ENCODE measurements around the gene DYNC2I2. TPM values are rescaled to one million over a fixed set of nuclear protein-coding genes. Genes with fewer than 3 reads are reported as not detected.
"Not testable (repeated sequence)": the region's sequence is repeated elsewhere in the genome, so short reads cannot be mapped to it uniquely, and the experiment has no call there.

DYNC2I2 gene
- polyA plus RNA-seq, 4 donors, result 37.6 to 122 (median 92.3) TPM

- H3K27me3 ChIP-seq (ENCODE audit: control insufficient read depth in 3 of 3, insufficient read depth in 3 of 3, low read length in 3 of 3), result no peaks in the 10 kb centered on the region
- no peak for FAIRE-seq
- H3K27ac ChIP-seq (ENCODE audit: low read depth in 1 of 3, low read length in 2 of 3), result peak within 1 kb of the TSS in 1 of 3 donors; percentile 81
- H3K4me1 ChIP-seq (ENCODE audit: control insufficient read depth in 3 of 3, insufficient read depth in 2 of 3, low read depth in 1 of 3, low read length in 2 of 3), result no peaks in the 10 kb centered on the region
- 0% methylated on average over 27 to 65 of the region's 65 CpGs for WGBS, 3 donors
- H3K36me3 ChIP-seq (ENCODE audit: control insufficient read depth in 3 of 3, insufficient read depth in 2 of 3, low read depth in 1 of 3, low read length in 3 of 3), result peaks cover 0 to 10% (median 0%) of the 10 kb centered on the region in 3 donors
- peak within 1 kb of the TSS; percentile 48 to 76 (median 60) for H3K4me3 ChIP-seq (ENCODE audit: low read depth in 1 of 3, low read length in 3 of 3)
- no peaks in the 10 kb centered on the region for H3K9me3 ChIP-seq (ENCODE audit: control insufficient read depth in 2 of 2, insufficient read depth in 1 of 2, low read depth in 1 of 2, low read length in 1 of 2)
- peak; percentile 83 to 95 for DNase-seq
These were observed 45.9 kb upstream of the DYNC2I2 start, which contains the start of gene PKN3 for GRCh38 chr9:128702445-128702948. PKN3 (plus strand) TSS chr9:128702503; CDS start chr9:128702916, 413 bp downstream.

DNA sequence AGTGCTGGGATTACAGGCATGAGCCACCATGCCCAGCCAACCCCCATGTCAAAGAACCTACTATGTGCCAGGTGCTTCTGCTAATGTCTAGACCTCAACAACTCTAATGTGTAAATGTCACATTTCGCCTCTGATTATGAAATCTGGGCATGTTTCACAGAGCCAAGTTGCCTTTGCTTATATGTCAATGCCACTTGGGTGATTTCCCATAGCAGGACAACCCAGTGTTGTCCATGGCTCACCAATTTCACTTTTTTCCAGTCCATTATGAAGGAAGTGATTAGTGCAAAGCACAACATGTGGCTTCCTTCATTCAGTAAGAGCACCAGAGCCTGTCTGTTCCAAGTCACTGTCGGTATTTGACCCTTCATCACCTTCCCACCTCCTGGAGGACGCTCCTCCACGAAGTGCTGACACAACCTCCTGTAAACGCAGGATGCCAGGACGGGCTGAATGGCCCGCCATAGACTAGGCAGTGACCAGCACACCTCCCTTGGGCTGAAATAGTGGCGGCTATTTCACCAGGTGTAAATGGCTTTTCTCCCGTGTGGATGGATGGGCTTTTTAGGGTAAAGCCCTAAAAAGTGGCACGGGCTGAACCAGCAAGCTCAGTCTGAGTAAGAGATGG lies 44.7 kb upstream of the DYNC2I2 start:
- no peaks in the 10 kb centered on the region for H3K27me3 ChIP-seq (ENCODE audit: control insufficient read depth in 3 of 3, insufficient read depth in 3 of 3, low read length in 3 of 3)
- H3K4me3 ChIP-seq (ENCODE audit: low read depth in 1 of 3, low read length in 3 of 3), result no peak overlapping the region
- 78 to 87% (median 81%) methylated on average over 10 of the region's 10 CpGs for WGBS, 3 donors
- H3K9me3 ChIP-seq (ENCODE audit: control insufficient read depth in 2 of 2, insufficient read depth in 1 of 2, low read depth in 1 of 2, low read length in 1 of 2), result no peaks in the 10 kb centered on the region
- no peak for FAIRE-seq
- H3K4me1 ChIP-seq (ENCODE audit: control insufficient read depth in 3 of 3, insufficient read depth in 2 of 3, low read depth in 1 of 3, low read length in 2 of 3), result no peaks in the 10 kb centered on the region
- DNase-seq, result no peak
- H3K27ac ChIP-seq (ENCODE audit: low read depth in 1 of 3, low read length in 2 of 3), result no peak overlapping the region
- peaks cover 0 to 6% (median 2%) of the 10 kb centered on the region in 3 donors for H3K36me3 ChIP-seq (ENCODE audit: control insufficient read depth in 3 of 3, insufficient read depth in 2 of 3, low read depth in 1 of 3, low read length in 3 of 3)

DNA sequence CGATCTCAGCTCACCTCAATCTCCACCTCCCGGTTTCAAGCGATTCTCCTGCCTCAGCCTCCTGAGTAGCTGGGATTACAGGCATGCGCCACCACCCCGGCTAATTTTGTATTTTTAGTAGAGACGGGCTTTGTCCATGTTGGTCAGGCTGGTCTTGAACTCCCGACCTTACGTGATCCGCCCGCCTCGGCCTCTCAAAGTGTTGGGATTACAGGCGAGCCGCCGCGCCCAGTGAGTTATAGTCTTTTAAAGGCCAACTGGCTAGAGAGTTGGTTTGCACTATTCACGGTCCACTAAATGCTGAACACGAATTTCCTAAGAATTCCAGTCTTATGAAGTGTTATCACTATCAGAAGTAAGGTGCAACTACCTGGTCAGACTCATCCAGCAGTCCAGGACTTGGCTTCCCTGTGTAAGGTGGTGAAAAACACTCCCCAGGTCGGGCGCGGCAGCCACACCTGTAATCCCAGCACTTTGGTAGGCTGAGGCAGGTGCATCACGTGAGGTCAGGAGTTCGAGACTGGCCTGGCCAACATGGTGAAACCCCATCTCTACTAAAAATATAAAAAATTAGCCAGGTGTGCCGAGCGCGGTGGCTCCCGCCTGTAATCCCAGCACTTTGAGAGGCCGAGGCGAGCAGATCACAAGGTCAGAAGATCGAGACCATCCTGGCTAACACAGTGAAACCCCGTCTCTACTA lies 42.6 kb upstream of the DYNC2I2 start:
- not testable (repeated sequence) for H3K4me1 ChIP-seq (ENCODE audit: control insufficient read depth in 3 of 3, insufficient read depth in 2 of 3, low read depth in 1 of 3, low read length in 2 of 3); H3K27me3 ChIP-seq (ENCODE audit: control insufficient read depth in 3 of 3, insufficient read depth in 3 of 3, low read length in 3 of 3); H3K36me3 ChIP-seq (ENCODE audit: control insufficient read depth in 3 of 3, insufficient read depth in 2 of 3, low read depth in 1 of 3, low read length in 3 of 3); FAIRE-seq; DNase-seq; H3K4me3 ChIP-seq (ENCODE audit: low read depth in 1 of 3, low read length in 3 of 3); H3K9me3 ChIP-seq (ENCODE audit: control insufficient read depth in 2 of 2, insufficient read depth in 1 of 2, low read depth in 1 of 2, low read length in 1 of 2); H3K27ac ChIP-seq (ENCODE audit: low read depth in 1 of 3, low read length in 2 of 3)
- 85 to 92% (median 86%) methylated on average over 28 to 30 of the region's 30 CpGs for WGBS, 3 donors

- WGBS, 3 donors, result 73 to 75% (median 74%) methylated on average over 8 of the region's 8 CpGs
- H3K27me3 ChIP-seq (ENCODE audit: control insufficient read depth in 3 of 3, insufficient read depth in 3 of 3, low read length in 3 of 3), result no peaks in the 10 kb centered on the region
- FAIRE-seq, result no peak
- H3K27ac ChIP-seq (ENCODE audit: low read depth in 1 of 3, low read length in 2 of 3), result no peak overlapping the region
- peaks cover 8 to 17% (median 9%) of the 10 kb centered on the region in 3 donors for H3K36me3 ChIP-seq (ENCODE audit: control insufficient read depth in 3 of 3, insufficient read depth in 2 of 3, low read depth in 1 of 3, low read length in 3 of 3)
- H3K4me1 ChIP-seq (ENCODE audit: control insufficient read depth in 3 of 3, insufficient read depth in 2 of 3, low read depth in 1 of 3, low read length in 2 of 3), result no peaks in the 10 kb centered on the region
- no peak overlapping the region for H3K4me3 ChIP-seq (ENCODE audit: low read depth in 1 of 3, low read length in 3 of 3)
- H3K9me3 ChIP-seq (ENCODE audit: control insufficient read depth in 2 of 2, insufficient read depth in 1 of 2, low read depth in 1 of 2, low read length in 1 of 2), result no peaks in the 10 kb centered on the region
- DNase-seq, result no peak
These were observed 40.5 kb upstream of the DYNC2I2 start for GRCh38 chr9:128696923-128697707.

GRCh38 chr9:128694344-128694743 lies 37.7 kb upstream of the DYNC2I2 start:
- Histone ChIP-seq H3K4me3 (ENCODE audit: low read depth in 1 of 3, low read length in 3 of 3) (no peak overlapping the region), H3K27ac (ENCODE audit: low read depth in 1 of 3, low read length in 2 of 3) (no peak overlapping the region), H3K27me3 (ENCODE audit: control insufficient read depth in 3 of 3, insufficient read depth in 3 of 3, low read length in 3 of 3) (no peaks in the 10 kb centered on the region), H3K36me3 (ENCODE audit: control insufficient read depth in 3 of 3, insufficient read depth in 2 of 3, low read depth in 1 of 3, low read length in 3 of 3) (peaks cover 9 to 17% (median 16%) of the 10 kb centered on the region in 3 donors), H3K4me1 (ENCODE audit: control insufficient read depth in 3 of 3, insufficient read depth in 2 of 3, low read depth in 1 of 3, low read length in 2 of 3) (peaks cover 0 to 5% (median 2%) of the 10 kb centered on the region in 3 donors), H3K9me3 (ENCODE audit: control insufficient read depth in 2 of 2, insufficient read depth in 1 of 2, low read depth in 1 of 2, low read length in 1 of 2) (no peaks in the 10 kb centered on the region)
- DNase-seq (no peak), FAIRE-seq (no peak)
- 65 to 76% (median 66%) methylated on average over 6 of the region's 6 CpGs for WGBS, 3 donors

DNA sequence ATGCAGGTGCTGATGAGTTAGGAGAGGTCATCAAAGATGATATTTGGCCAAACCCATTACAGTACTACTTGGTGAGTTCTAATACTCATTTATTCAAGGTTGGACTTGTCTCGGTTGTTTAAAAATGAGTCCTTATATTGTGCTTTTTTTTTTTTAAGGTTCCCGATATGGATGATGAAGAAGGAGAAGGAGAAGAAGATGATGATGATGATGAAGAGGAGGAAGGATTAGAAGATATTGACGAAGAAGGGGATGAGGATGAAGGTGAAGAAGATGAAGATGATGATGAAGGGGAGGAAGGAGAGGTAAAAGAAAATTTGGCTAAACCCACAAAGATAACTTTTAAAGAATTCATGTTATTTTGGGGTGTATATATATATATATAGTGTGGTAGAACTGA lies 37.1 kb upstream of the DYNC2I2 start:
- not testable (repeated sequence) for FAIRE-seq; H3K27me3 ChIP-seq (ENCODE audit: control insufficient read depth in 3 of 3, insufficient read depth in 3 of 3, low read length in 3 of 3); H3K4me3 ChIP-seq (ENCODE audit: low read depth in 1 of 3, low read length in 3 of 3); H3K27ac ChIP-seq (ENCODE audit: low read depth in 1 of 3, low read length in 2 of 3); H3K4me1 ChIP-seq (ENCODE audit: control insufficient read depth in 3 of 3, insufficient read depth in 2 of 3, low read depth in 1 of 3, low read length in 2 of 3); DNase-seq; H3K9me3 ChIP-seq (ENCODE audit: control insufficient read depth in 2 of 2, insufficient read depth in 1 of 2, low read depth in 1 of 2, low read length in 1 of 2)
- WGBS, 3 donors, result 78 to 88% (median 86%) methylated on average over 3 of the region's 3 CpGs
- H3K36me3 ChIP-seq (ENCODE audit: control insufficient read depth in 3 of 3, insufficient read depth in 2 of 3, low read depth in 1 of 3, low read length in 3 of 3), result peaks cover 9 to 17% (median 16%) of the 10 kb centered on the region in 3 donors

DNA sequence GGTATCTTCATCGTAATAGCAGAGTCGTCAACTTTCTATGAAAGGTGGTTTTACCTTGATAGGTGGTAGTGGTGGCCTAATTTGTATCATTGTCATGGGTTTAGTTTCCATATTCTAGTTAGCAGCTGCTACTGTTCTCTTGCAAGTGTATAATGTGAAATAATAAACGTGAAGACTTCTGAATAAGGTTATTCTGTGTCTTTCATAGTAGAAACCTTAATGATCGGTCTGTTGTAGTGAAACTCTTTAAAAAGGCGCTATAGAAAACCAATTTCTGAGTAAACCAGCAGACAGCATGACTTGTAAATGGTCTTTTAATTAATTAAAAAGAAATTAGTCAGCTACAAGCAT lies 34.0 kb upstream of the DYNC2I2 start:
- Histone ChIP-seq H3K4me1 (ENCODE audit: control insufficient read depth in 3 of 3, insufficient read depth in 2 of 3, low read depth in 1 of 3, low read length in 2 of 3) (peaks cover 0 to 31% (median 5%) of the 10 kb centered on the region in 3 donors), H3K9me3 (ENCODE audit: control insufficient read depth in 2 of 2, insufficient read depth in 1 of 2, low read depth in 1 of 2, low read length in 1 of 2) (no peaks in the 10 kb centered on the region), H3K27me3 (ENCODE audit: control insufficient read depth in 3 of 3, insufficient read depth in 3 of 3, low read length in 3 of 3) (no peaks in the 10 kb centered on the region), H3K4me3 (ENCODE audit: low read depth in 1 of 3, low read length in 3 of 3) (peak overlapping the region; percentile 89 to 90 (median 89)), H3K36me3 (ENCODE audit: control insufficient read depth in 3 of 3, insufficient read depth in 2 of 3, low read depth in 1 of 3, low read length in 3 of 3) (peaks cover 6 to 14% (median 12%) of the 10 kb centered on the region in 3 donors), H3K27ac (ENCODE audit: low read depth in 1 of 3, low read length in 2 of 3) (peak overlapping the region in 2 of 3 donors; percentile 3 to 83)
- DNase-seq (no peak), FAIRE-seq (no peak)
- WGBS, 3 donors, result 2 to 9% (median 3%) methylated on average over 5 of the region's 5 CpGs

All from small intestine (tissue), 7 donors.